Endodermal cell (in vitro differentiated cells): ENCODE measurements around the gene CNTNAP5. TPM values are rescaled to one million over a fixed set of nuclear protein-coding genes. Genes with fewer than 3 reads are reported as not detected.

Source experiments
- DNase-seq: peaks from one replicate; pipeline ENCODE4 v3.0.0-alpha.2; 2017
- H3K27ac ChIP-seq: 2 replicates; pipeline ENCODE4 v1.5.1; 2013; ENCODE audit warnings: mild to moderate bottlenecking, low read depth, low read length, moderate library complexity
- H3K27me3 ChIP-seq: 2 replicates; pipeline ENCODE4 v1.6.1; 2013; ENCODE audit warnings: mild to moderate bottlenecking, low read length, moderate library complexity; ENCODE audit not compliant: insufficient read depth, control insufficient read depth, poor library complexity, severe bottlenecking
- H3K36me3 ChIP-seq: 2 replicates; pipeline ENCODE4 v1.7.0; 2013; ENCODE audit warnings: mild to moderate bottlenecking, low read length, moderate library complexity; ENCODE audit not compliant: control insufficient read depth, insufficient read depth
- H3K4me1 ChIP-seq: one replicate; pipeline ENCODE4 v1.7.0; 2013; ENCODE audit warnings: low read length; ENCODE audit not compliant: control insufficient read depth, insufficient read depth
- H3K4me3 ChIP-seq: 2 replicates; pipeline ENCODE4 v1.5.1; 2013; ENCODE audit warnings: mild to moderate bottlenecking, low read length, moderate library complexity
- H3K9ac ChIP-seq: 2 replicates; pipeline ENCODE4 v1.6.1; 2013; ENCODE audit warnings: mild to moderate bottlenecking, low read length, moderate library complexity; ENCODE audit not compliant: poor library complexity, severe bottlenecking; ENCODE audit errors: extremely low read depth
- H3K9me3 ChIP-seq: 2 replicates; pipeline ENCODE4 v1.6.1; 2013; ENCODE audit warnings: mild to moderate bottlenecking, low read length, moderate library complexity; ENCODE audit not compliant: control insufficient read depth
- H3K27ac Mint-ChIP-seq: 2 replicates; pipeline ENCODE4 v1.8.0; 2020; ENCODE audit warnings: mixed read lengths
- H3K27me3 Mint-ChIP-seq: 2 replicates; pipeline ENCODE4 v1.8.0; 2021; ENCODE audit warnings: mild to moderate bottlenecking, mixed read lengths; ENCODE audit not compliant: insufficient read depth
- H3K36me3 Mint-ChIP-seq: 2 replicates; pipeline ENCODE4 v1.8.0; 2020; ENCODE audit warnings: low read depth, mixed read lengths
- H3K4me1 Mint-ChIP-seq: 2 replicates; pipeline ENCODE4 v1.8.0; 2020; ENCODE audit warnings: mixed read lengths
- H3K4me3 Mint-ChIP-seq: 2 replicates; pipeline ENCODE4 v1.8.0; 2020; ENCODE audit warnings: mild to moderate bottlenecking, moderate library complexity, mixed read lengths
- H3K9me3 Mint-ChIP-seq: 2 replicates; pipeline ENCODE4 v1.8.0; 2020; ENCODE audit warnings: mild to moderate bottlenecking, mixed read lengths
- CTCF ChIP-seq: fragments of 200-600 bp; sonication (generic); conservative IDR thresholded peaks from 2 replicates; pipeline ENCODE4 v1.5.0; 2021; ENCODE audit warnings: antibody characterized with exemption, mild to moderate bottlenecking
- WGBS, 2 experiments: methylation state at CpG; one replicate each; pipeline versions ENCODE4 v1.1.5 to v1.1.7; 2013; ENCODE audit warnings: missing lambda C conversion rate in 2 of 2, mixed read lengths in 1 of 2; ENCODE audit not compliant: insufficient coverage in 1 of 2, insufficient read length in 1 of 2; 5-methylcytosine and 5-hydroxymethylcytosine counted together
- total RNA-seq, 2 donors: library from RNA; stranded (reverse); fragmentation: NEBNext Ultra II Directional in 1 of 2; extraction: Animal tissue kit (Norgen Biotek cat#: 25700) in 1 of 2; gene quantifications; 2 replicates in 1 of 2; 3 replicates in 1 of 2; pipeline ENCODE4 v1.2.1, GENCODE V29; 2021

Gene CNTNAP5
- total RNA-seq, 2 donors from 2014 or later = 0.70 to 4.4 TPM

GRCh38 chr2:124053796-124054195 is 28.7 kb downstream of the CNTNAP5 start:
- Mint-ChIP-seq H3K9me3 (no peaks in the 10 kb centered on the region), H3K36me3 (no peaks in the 10 kb centered on the region)

DNA sequence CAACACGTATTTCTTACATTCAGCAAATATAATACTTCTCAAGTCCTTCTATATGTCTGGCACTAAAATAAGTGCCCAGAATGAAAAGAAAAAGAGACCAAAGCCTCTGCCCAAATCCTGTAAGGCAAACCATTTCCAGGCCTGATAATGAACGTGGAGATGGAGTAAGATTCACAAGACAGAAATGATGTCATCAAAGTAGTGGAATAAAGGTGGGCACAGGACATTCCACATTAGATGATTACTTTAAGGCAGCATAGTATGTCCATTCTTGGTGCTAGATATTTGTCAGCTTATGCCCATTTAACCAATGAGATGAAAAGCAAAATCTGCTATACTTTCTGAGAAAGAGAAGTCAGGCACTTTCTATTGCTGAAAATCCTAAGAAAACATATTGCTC is 38.5 kb downstream of the CNTNAP5 start:
- WGBS, 2 experiments = 92 to 100% methylated on average over 1 to 2 of the region's 2 CpGs
- no peaks in the 10 kb centered on the region for H3K36me3 Mint-ChIP-seq
- no peak overlapping the region for H3K4me3 Mint-ChIP-seq

More at GRCh38 chr2:124053796-124054195, 28.7 kb downstream of the CNTNAP5 start:
- Histone ChIP-seq H3K27ac (no peak overlapping the region), H3K9ac (no peak overlapping the region), H3K36me3 (no peaks in the 10 kb centered on the region), H3K4me3 (no peak overlapping the region), H3K4me1 (peaks cover 5% of the 10 kb centered on the region), H3K27me3 (peaks cover 6% of the 10 kb centered on the region), H3K9me3 (no peaks in the 10 kb centered on the region)
- no peak for DNase-seq
- TF ChIP-seq CTCF = no peak
- no peak overlapping the region for H3K4me3 Mint-ChIP-seq
- no peak overlapping the region for H3K27ac Mint-ChIP-seq
- peaks cover 6% of the 10 kb centered on the region for H3K27me3 Mint-ChIP-seq
- 92 to 100% methylated on average over 1 to 3 of the region's 3 CpGs for WGBS, 2 experiments
- peaks cover 22% of the 10 kb centered on the region for H3K4me1 Mint-ChIP-seq

GRCh38 chr2:124065636-124066035 is 40.5 kb downstream of the CNTNAP5 start:
- Histone ChIP-seq H3K36me3 (no peaks in the 10 kb centered on the region), H3K27ac (no peak overlapping the region), H3K9ac (no peak overlapping the region), H3K9me3 (peaks cover 12% of the 10 kb centered on the region), H3K4me3 (no peak overlapping the region), H3K4me1 (peaks cover 5% of the 10 kb centered on the region), H3K27me3 (no peaks in the 10 kb centered on the region)
- Mint-ChIP-seq H3K36me3 (no peaks in the 10 kb centered on the region), H3K4me3 (no peak overlapping the region), H3K27me3 (no peaks in the 10 kb centered on the region), H3K27ac (no peak overlapping the region), H3K9me3 (peaks cover 9% of the 10 kb centered on the region), H3K4me1 (peaks cover 32% of the 10 kb centered on the region)
- DNase-seq = no peak
- TF ChIP-seq CTCF = no peak
- WGBS, 2 experiments = 90 to 91% methylated on average over 4 of the region's 4 CpGs

More for the DNA sequence above, 38.5 kb downstream of the CNTNAP5 start:
- H3K9me3 ChIP-seq = peaks cover 12% of the 10 kb centered on the region
- no peak overlapping the region for H3K27ac ChIP-seq
- no peak overlapping the region for H3K4me3 ChIP-seq
- no peaks in the 10 kb centered on the region for H3K27me3 ChIP-seq
- H3K4me1 ChIP-seq = no peaks in the 10 kb centered on the region
- Mint-ChIP-seq H3K27ac (no peak overlapping the region), H3K9me3 (peaks cover 9% of the 10 kb centered on the region), H3K4me1 (peaks cover 23% of the 10 kb centered on the region), H3K27me3 (no peaks in the 10 kb centered on the region)
- no peaks in the 10 kb centered on the region for H3K36me3 ChIP-seq
- no peak overlapping the region for H3K9ac ChIP-seq
- DNase-seq = no peak
- no peak for TF ChIP-seq CTCF
